Activated CD8-positive, alpha-beta T cell treated with anti-CD3 and anti-CD28 coated beads for 36 hours (primary cell): ENCODE data around the gene FAM83D. TPM values are rescaled to one million over a fixed set of nuclear protein-coding genes. Genes with fewer than 3 reads are reported as not detected.

Source experiments
- ATAC-seq: fragments of 200-7000 bp; cut with Tn5 transposase; one replicate; pipeline ENCODE4 v1.10.0; 2021; ENCODE audit warnings: mild to moderate bottlenecking, moderate library complexity
- CTCF ChIA-PET: fragments of 350-600 bp; sonication (Branson Sonifier 250); formaldehyde crosslinking; loops from one replicate; lab custom pipeline; 2021; ENCODE audit warnings: antibody characterized with exemption; lab: Charles Lee
- POLR2A ChIA-PET: fragments of 350-600 bp; sonication (Branson Sonifier 250); formaldehyde crosslinking; loops from one replicate; lab custom pipeline; 2021; ENCODE audit warnings: antibody characterized with exemption; lab: Charles Lee
- DNase-seq: peaks from one replicate; pipeline ENCODE4 v3.0.0-alpha.2; 2020
- H3K27ac Mint-ChIP-seq: one replicate; pipeline ENCODE4 v1.8.0; 2021; ENCODE audit warnings: mild to moderate bottlenecking, mixed read lengths
- H3K27me3 Mint-ChIP-seq: one replicate; pipeline ENCODE4 v1.8.0; 2021; ENCODE audit warnings: mixed read lengths
- H3K36me3 Mint-ChIP-seq: one replicate; pipeline ENCODE4 v1.8.0; 2021; ENCODE audit warnings: low read depth, mixed read lengths
- H3K4me1 Mint-ChIP-seq: one replicate; pipeline ENCODE4 v1.8.0; 2021; ENCODE audit warnings: low read depth, mixed read lengths
- H3K4me3 Mint-ChIP-seq: one replicate; pipeline ENCODE4 v1.8.0; 2021; ENCODE audit warnings: mild to moderate bottlenecking, moderate library complexity, mixed read lengths
- H3K9me3 Mint-ChIP-seq: one replicate; pipeline ENCODE4 v1.8.0; 2021; ENCODE audit warnings: mixed read lengths
- CTCF ChIP-seq: fragments of 200-600 bp; IDR thresholded peaks from one replicate; pipeline ENCODE4 v1.8.0; 2022; ENCODE audit warnings: antibody characterized with exemption, mild to moderate bottlenecking
- intact Hi-C: fragments of 100-400 bp; cut with micrococcal nuclease; formaldehyde crosslinking; loops from one replicate; pipeline ENCODE4 v1.10.0; 2022
- total RNA-seq, 2 experiments: library from RNA; stranded (reverse); gene quantifications; one replicate each; pipeline ENCODE4 v1.2.3, GENCODE V29; 2021

FAM83D gene, protein sequence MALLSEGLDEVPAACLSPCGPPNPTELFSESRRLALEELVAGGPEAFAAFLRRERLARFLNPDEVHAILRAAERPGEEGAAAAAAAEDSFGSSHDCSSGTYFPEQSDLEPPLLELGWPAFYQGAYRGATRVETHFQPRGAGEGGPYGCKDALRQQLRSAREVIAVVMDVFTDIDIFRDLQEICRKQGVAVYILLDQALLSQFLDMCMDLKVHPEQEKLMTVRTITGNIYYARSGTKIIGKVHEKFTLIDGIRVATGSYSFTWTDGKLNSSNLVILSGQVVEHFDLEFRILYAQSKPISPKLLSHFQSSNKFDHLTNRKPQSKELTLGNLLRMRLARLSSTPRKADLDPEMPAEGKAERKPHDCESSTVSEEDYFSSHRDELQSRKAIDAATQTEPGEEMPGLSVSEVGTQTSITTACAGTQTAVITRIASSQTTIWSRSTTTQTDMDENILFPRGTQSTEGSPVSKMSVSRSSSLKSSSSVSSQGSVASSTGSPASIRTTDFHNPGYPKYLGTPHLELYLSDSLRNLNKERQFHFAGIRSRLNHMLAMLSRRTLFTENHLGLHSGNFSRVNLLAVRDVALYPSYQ
- 10 to 100 TPM; 12.6 to 13.8 TPM for total RNA-seq

- peak within 1 kb of the TSS; percentile 82 for H3K4me3 Mint-ChIP-seq
- ATAC-seq, result peak; percentile 97
- peak within 1 kb of the TSS; percentile 52 for H3K27ac Mint-ChIP-seq
- ChIA-PET CTCF (interaction anchor here (0.6 to 5.0 kb wide), 20 partner anchors 9 to 368 kb away, joined by 3 to 73 read pairs (median 4); partner anchors contain the start of gene DHX35), POLR2A (interaction anchor here (0.6 to 2.5 kb wide), 15 partner anchors 10 to 281 kb away, joined by 3 to 20 read pairs (median 4); partner anchors contain the start of genes ACTR5, DHX35 and PPP1R16B)
- no peak for TF ChIP-seq CTCF
- no peaks in the 10 kb centered on the region for H3K9me3 Mint-ChIP-seq
- H3K4me1 Mint-ChIP-seq, result peaks cover 22% of the 10 kb centered on the region
- intact Hi-C loops, result no loop called here
- H3K36me3 Mint-ChIP-seq, result peaks cover 13% of the 10 kb centered on the region
- DNase-seq, result peak; percentile 99
- no peaks in the 10 kb centered on the region for H3K27me3 Mint-ChIP-seq
Observed at GRCh38 chr20:38926142-38926933, at the start of gene FAM83D. FAM83D (plus strand) TSS chr20:38926417; CDS start chr20:38926443, 26 bp downstream.

GRCh38 chr20:38877483-38877882 is 48.7 kb upstream of the FAM83D start:
- H3K4me3 Mint-ChIP-seq, result no peak overlapping the region
- H3K4me1 Mint-ChIP-seq, result peaks cover 91% of the 10 kb centered on the region
- CTCF ChIA-PET, result interaction anchor here (0.9 to 3.7 kb wide), 3 partner anchors 15 to 88 kb away, joined by 3 to 18 read pairs (median 3); no protein-coding TSS in a partner anchor
- TF ChIP-seq CTCF, result no peak
- no peaks in the 10 kb centered on the region for H3K27me3 Mint-ChIP-seq
- H3K9me3 Mint-ChIP-seq, result no peaks in the 10 kb centered on the region
- H3K27ac Mint-ChIP-seq, result peak overlapping the region; percentile 46
- ATAC-seq, result no peak
- no peak for DNase-seq
- POLR2A ChIA-PET, result interaction anchor here (1.7 kb wide), 1 partner anchor 36 kb away, joined by 4 read pairs; no protein-coding TSS in a partner anchor
- peaks cover 31% of the 10 kb centered on the region for H3K36me3 Mint-ChIP-seq
- intact Hi-C loops, result no loop called here

- no peak overlapping the region for H3K27ac Mint-ChIP-seq
- no peaks in the 10 kb centered on the region for H3K9me3 Mint-ChIP-seq
- intact Hi-C loops, result no loop called here
- no peaks in the 10 kb centered on the region for H3K27me3 Mint-ChIP-seq
- no peak for ATAC-seq
- no peak overlapping the region for H3K4me3 Mint-ChIP-seq
- no peak for DNase-seq
- no peak for TF ChIP-seq CTCF
- H3K36me3 Mint-ChIP-seq, result peaks cover 32% of the 10 kb centered on the region
- CTCF ChIA-PET, result interaction anchor here (2.8 kb wide), 1 partner anchor 14 kb away, joined by 21 read pairs; no protein-coding TSS in a partner anchor
- POLR2A ChIA-PET, result interaction anchor here (0.5 to 6.1 kb wide), 7 partner anchors 15 to 137 kb away, joined by 3 to 25 read pairs (median 3); partner anchors contain the start of gene PPP1R16B
- peaks cover 87% of the 10 kb centered on the region for H3K4me1 Mint-ChIP-seq
Observed at GRCh38 chr20:38878866-38879265, 47.4 kb upstream of the FAM83D start.

DNA sequence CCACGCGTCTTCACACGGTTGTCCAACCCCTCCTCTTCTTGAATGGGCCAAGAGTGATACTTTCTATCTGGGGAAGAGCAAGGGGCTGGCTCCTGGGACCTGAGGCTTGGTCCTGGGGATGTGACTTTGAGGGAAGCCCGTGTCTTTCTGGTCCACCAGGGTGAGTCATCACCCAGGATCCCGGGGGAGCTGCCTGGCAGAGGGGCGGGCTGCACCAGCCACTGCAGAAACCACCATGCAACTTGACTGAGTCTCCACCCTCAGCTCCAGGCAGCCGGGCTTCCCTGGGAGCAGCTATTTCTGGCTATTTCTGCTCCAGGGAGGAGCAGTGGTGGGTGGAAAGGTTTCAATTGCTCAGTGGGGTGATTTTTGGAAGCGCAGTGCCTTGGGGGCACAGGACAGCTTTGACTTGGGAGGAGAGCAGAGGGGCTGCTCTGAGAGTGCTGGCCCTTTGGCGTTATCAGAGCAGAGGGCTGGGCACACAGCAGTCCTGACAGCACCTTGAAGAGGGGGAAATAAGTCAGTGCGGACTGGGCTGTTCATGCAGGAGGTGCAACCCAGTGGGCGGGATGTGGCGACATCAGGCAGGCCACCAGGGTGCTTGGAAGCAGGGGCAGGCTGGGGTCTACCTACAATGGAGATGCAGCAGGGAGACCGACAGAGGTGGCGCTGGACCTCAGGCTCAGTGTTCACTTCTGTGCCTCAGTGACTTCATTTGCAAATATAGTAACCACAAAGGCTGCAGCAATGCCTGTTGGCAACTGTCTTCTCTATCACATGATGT is 45.1 kb upstream of the FAM83D start:
- ChIA-PET CTCF (interaction anchor here (1.2 to 4.4 kb wide), 7 partner anchors 10 to 115 kb away, joined by 3 to 22 read pairs (median 5); partner anchors contain the start of gene PPP1R16B), POLR2A (interaction anchor here (6.1 kb wide), 1 partner anchor 75 kb away, joined by 25 read pairs; the partner anchor contains the start of gene PPP1R16B)
- peaks cover 27% of the 10 kb centered on the region for H3K36me3 Mint-ChIP-seq
- DNase-seq (peak; percentile 15), ATAC-seq (no peak)
- H3K9me3 Mint-ChIP-seq, result no peaks in the 10 kb centered on the region
- H3K27ac Mint-ChIP-seq, result no peak overlapping the region
- H3K4me1 Mint-ChIP-seq, result peaks cover 71% of the 10 kb centered on the region
- no peak for TF ChIP-seq CTCF
- H3K4me3 Mint-ChIP-seq, result no peak overlapping the region
- H3K27me3 Mint-ChIP-seq, result no peaks in the 10 kb centered on the region
- intact Hi-C loops, result no loop called here
